Coronary artery (tissue), 2 donors: ENCODE data around the gene STX17.

Source experiments
- DNase-seq: peaks from one replicate; pipeline ENCODE4 v3.0.0-alpha.2; 2017; ENCODE audit warnings: low spot score
- H3K27ac ChIP-seq, 2 donors: fragments of 200-600 bp; sonication (generic); one replicate each; pipeline ENCODE4 v1.5.1; 2016 to 2019
- H3K4me3 ChIP-seq: fragments of 200-600 bp; sonication (generic); 2 replicates; pipeline ENCODE4 v1.5.1; 2016; ENCODE audit warnings: mild to moderate bottlenecking, moderate library complexity
- TF ChIP-seq, protein P1 (sequence below): fragments of 200-600 bp; sonication (generic); IDR thresholded peaks from one replicate; pipeline ENCODE4 v1.5.1; 2019; ENCODE audit warnings: antibody characterized with exemption

Gene STX17

DNA sequence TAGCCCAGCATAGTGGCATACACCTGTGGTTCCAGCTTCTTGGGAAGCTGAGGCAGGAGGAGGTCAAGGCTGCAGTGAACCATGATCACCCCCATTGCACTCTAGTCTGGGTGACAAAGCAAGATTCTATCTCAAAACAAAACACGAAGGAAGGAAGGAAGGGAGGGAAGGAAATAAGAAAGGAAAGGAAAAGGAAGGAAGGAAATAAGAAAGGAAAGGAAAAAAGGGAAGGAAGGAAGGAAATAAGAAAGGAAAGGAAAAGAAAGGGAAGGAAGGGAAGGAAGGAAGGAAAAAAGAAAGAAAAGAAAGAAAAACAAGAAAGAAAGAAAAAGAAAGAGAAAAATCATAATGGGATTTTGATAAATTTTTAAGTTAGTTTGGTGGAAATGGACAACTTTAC is 3.1 kb upstream of the STX17 start:
- H3K4me3 ChIP-seq: no peak overlapping the region
- no peak for DNase-seq
- TF ChIP-seq, protein P1, sequence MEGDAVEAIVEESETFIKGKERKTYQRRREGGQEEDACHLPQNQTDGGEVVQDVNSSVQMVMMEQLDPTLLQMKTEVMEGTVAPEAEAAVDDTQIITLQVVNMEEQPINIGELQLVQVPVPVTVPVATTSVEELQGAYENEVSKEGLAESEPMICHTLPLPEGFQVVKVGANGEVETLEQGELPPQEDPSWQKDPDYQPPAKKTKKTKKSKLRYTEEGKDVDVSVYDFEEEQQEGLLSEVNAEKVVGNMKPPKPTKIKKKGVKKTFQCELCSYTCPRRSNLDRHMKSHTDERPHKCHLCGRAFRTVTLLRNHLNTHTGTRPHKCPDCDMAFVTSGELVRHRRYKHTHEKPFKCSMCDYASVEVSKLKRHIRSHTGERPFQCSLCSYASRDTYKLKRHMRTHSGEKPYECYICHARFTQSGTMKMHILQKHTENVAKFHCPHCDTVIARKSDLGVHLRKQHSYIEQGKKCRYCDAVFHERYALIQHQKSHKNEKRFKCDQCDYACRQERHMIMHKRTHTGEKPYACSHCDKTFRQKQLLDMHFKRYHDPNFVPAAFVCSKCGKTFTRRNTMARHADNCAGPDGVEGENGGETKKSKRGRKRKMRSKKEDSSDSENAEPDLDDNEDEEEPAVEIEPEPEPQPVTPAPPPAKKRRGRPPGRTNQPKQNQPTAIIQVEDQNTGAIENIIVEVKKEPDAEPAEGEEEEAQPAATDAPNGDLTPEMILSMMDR: no peak
- H3K27ac ChIP-seq: no peak overlapping the region

DNA sequence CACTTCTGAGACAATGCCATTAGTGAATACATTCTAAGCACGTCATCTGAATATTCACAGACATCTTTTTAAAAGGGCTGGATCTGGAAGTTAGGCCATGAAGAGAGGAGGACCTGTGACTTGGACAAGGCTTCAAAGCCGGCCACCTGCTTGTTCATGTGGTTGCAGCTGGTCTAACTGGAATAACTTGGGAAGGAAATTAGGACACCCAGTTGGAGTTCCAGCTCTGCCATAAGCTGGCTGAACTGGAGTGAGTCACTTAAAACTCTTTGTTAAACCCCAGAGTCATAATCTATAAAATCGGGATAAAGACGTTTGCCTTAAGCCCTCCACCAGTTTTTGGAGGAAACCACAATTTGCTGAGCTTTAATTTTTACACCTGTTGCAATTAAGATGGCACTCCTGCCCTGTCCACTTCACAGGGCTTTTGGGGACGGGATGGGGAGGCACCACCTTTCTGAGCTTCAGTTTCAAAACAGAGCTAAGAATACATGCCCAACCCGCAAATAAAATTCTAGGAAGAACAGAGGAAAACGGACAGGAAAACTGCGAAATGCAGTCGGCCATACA is 536 bp upstream of the STX17 start:
- Histone ChIP-seq H3K27ac (peak overlapping the region; percentile 87 to 93), H3K4me3 (peak overlapping the region; percentile 74)
- TF ChIP-seq, protein P1: no peak
- no peak for DNase-seq

DNA sequence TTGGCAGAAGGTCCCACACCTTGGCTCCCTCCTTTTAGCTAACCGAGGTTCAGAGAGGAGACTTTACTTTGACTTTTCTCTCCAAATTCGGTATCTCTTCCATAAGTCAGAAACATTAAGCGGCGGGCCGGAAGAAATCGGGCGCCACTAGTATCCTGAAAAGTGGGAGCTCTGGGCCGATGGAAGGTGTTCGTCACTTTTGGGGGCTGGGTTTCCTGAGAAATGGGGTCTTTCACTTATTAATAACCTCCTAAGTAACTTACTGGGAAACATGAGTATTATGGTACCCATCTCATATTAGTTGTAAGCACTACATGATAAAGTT is 716 bp downstream of the STX17 start:
- TF ChIP-seq, protein P1: no peak
- Histone ChIP-seq H3K27ac (peak overlapping the region; percentile 87 to 93), H3K4me3 (peak overlapping the region; percentile 74)
- DNase-seq: no peak

DNA sequence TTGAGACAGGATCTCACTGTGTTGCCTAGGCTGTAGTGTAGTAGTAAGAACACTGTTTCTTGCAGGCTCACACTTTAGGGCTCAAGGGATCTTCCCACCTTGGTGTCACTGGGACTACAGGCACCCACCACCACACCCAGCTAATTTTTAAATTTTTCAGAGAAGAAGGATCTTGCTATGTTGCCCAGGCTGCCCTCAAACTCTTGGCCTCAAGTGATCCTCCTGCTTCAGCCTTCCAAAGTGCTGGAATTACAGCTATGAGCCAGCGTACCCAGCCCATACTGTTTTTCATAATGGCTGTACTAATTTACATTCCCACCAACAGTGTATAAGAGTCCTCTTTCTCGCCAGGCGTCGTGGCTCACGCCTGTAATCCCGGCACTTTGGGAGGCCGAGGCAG is 5.1 kb downstream of the STX17 start:
- Histone ChIP-seq H3K27ac (no peak overlapping the region), H3K4me3 (no peak overlapping the region)
- DNase-seq: no peak
- TF ChIP-seq, protein P1: no peak

DNA sequence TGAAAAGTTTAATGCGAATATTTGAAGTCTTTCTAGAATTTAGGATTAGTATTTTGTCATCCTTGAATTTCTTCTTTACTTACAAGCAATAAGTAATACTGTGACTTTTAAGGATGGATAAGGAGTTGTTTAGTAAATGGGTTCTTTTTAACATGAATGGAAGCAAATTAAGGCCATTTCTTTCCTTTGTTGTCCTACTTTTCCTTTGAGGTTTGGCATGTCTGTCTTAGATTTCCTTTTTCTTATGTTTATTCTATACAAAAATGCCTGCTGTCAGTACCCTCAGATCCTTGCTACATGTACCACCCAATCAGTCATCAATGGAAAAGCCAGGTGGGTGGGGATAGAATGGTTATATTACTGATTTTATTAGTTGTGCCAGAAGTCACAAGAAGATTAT is 10.2 kb downstream of the STX17 start:
- TF ChIP-seq, protein P1: no peak
- DNase-seq: no peak

DNA sequence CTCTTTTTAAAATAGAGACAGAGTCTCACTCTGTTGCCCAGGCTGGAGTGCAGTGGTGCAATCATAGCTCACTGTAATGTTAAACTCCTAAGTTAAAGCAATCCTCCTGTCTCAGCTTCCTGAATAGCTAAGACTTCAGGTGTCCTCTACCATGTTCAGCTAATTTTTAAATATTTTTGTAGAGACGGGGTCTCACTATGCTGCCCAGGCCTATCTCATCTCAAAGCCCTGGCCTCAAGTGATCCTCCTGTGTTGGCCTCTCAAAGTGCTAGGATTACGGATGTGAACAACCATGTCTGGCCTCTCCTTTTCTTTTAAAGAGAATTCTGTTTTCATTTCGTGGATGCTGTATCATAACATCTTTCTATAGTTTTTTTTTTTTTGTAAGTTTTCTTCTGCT is 11.7 kb downstream of the STX17 start:
- no peak overlapping the region for H3K4me3 ChIP-seq
- DNase-seq: no peak
- no peak overlapping the region for H3K27ac ChIP-seq
- TF ChIP-seq, protein P1: no peak

More for the DNA sequence above, 10.2 kb downstream of the STX17 start:
- Histone ChIP-seq H3K4me3 (no peak overlapping the region), H3K27ac (no peak overlapping the region)

DNA sequence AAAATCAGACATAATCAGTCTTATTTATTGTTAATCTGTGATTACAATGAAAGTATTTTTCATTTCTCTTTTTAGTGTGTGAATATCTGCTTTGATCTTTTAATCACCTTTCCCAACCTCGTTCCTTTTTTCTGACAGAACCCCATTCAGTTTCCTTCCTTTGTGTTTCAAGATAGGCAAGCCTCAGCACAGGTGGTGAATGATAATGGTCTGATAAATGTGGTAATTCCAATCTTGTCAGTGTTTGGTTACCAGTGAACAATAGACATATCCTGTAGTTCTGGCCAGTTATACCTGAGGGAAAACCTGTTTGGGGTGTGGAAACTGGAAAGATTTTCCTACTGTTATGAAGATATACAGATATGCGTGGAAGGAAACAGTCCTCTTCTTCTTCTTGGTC is 13.5 kb downstream of the STX17 start:
- TF ChIP-seq, protein P1: no peak
- H3K4me3 ChIP-seq: no peak overlapping the region
- no peak for DNase-seq

More for the DNA sequence above, 13.5 kb downstream of the STX17 start:
- H3K27ac ChIP-seq: no peak overlapping the region
